Measurements from ENCODE around the gene TPPP.

TPPP gene

DNA sequence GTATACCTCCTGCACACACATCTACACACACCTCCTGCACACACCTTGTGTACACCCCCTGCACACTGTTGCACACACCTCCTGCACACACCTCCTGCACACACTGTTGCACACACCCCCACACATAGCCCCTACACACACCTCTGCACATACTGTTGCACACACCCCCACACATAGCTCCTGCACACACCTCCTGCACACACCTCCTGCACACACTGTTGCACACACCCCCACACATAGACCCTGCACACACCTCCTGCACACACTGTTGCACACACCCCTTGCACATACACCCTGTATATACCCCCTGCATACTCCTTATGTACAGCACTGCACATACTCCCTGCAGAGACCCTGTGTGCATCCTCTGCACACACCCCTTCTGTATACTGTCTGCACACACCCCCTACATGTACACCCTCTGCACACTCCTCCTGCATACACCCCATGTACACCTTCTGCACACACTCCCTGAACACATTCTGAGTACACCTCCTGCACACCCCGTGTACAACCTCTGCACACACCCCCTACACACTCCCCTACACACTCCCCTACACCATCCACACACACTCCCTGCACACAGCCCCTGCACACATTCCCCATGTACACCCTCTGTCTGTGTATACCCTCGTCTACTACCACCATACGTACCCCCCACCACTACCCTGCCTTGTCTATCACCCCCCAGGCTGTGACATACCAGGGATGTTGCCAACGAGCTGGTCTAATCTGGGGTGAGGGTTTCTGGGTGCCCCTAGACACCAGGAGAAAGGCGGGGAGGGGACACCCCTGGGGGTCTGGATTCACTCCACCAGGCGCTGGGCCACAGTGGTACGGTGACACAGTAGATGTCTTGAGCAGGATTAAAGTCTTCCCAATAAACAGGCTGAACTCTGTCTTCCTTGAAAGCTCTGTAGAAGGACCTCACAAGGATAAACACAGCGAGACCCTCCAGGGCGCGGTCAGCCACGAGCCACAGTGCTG lies 82.1 kb downstream of the TPPP start:
- in situ Hi-C loops (cut with HindIII; ENCODE audit: low sequenced_read_pairs), result no loop called here

DNA sequence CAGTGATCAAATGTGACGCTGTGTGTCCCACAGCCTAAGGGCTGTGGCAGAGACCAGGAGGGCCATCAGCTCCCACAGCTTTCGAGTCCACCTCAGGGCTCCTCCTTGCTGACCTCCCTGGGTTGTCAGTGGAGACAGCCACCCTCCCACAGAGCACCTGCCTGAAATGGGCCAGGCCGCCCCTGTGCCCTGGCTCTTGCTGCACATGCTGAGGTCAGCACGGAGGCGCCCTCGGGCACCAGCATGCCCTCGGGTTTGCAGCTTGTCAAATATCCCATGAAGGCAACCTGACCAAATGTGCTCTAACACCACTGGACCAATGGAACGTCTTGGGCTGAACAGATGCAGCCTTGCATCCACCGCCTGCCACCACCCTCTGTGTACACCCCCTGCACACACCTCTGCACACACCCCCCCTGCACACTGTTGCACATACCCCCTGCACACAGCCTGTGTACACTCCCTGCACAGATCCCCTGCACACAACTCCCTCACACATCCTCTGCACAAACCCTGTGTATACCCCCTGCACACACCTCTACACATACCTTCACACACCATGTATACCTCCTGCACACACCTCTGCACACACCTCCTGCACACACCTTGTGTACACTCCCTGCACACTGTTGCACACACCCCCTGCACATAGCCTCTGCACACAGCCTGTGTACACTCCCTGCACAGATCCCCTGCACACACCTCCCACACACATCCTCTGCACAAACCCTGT lies 83.0 kb downstream of the TPPP start:
- in situ Hi-C loops (cut with HindIII; ENCODE audit: low sequenced_read_pairs), result no loop called here
